IPS-18a (cell line): ENCODE results near the gene RPH3AL.
A peak's percentile ranks its signal among the peaks of the same experiment; 100 is the strongest.

ENCODE experiments used
- H3K27ac ChIP-seq: one replicate; pipeline ENCODE4 v1.5.1; 2013; ENCODE audit warnings: low read length
- H3K27me3 ChIP-seq: one replicate; pipeline ENCODE4 v1.6.1; 2013; ENCODE audit warnings: mild to moderate bottlenecking, low read length; ENCODE audit not compliant: control insufficient read depth, insufficient read depth
- H3K36me3 ChIP-seq: one replicate; pipeline ENCODE4 v1.6.1; 2013; ENCODE audit warnings: low read depth, low read length; ENCODE audit not compliant: control insufficient read depth
- H3K4me1 ChIP-seq: one replicate; pipeline ENCODE4 v1.6.1; 2013; ENCODE audit warnings: low read depth, low read length; ENCODE audit not compliant: control insufficient read depth
- H3K4me3 ChIP-seq: one replicate; pipeline ENCODE4 v1.5.1; 2013; ENCODE audit warnings: low read length
- H3K9ac ChIP-seq: one replicate; pipeline ENCODE4 v1.6.1; 2013; ENCODE audit warnings: mild to moderate bottlenecking, low read length, moderate library complexity
- H3K9me3 ChIP-seq: one replicate; pipeline ENCODE4 v1.6.1; 2013; ENCODE audit warnings: low read depth, low read length; ENCODE audit not compliant: control insufficient read depth

RPH3AL gene

GRCh38 chr17:329784-330420 lies 22.7 kb downstream of the RPH3AL start:
- Histone ChIP-seq H3K27me3 (peaks cover 10% of the 10 kb centered on the region), H3K9ac (no peak overlapping the region), H3K4me3 (no peak overlapping the region), H3K4me1 (peaks cover 8% of the 10 kb centered on the region), H3K27ac (no peak overlapping the region), H3K36me3 (no peaks in the 10 kb centered on the region), H3K9me3 (no peaks in the 10 kb centered on the region)

GRCh38 chr17:327971-328370 lies 24.6 kb downstream of the RPH3AL start:
- H3K36me3 ChIP-seq: no peaks in the 10 kb centered on the region
- H3K27ac ChIP-seq: no peak overlapping the region
- H3K9ac ChIP-seq: no peak overlapping the region
- H3K27me3 ChIP-seq: no peaks in the 10 kb centered on the region
- no peak overlapping the region for H3K4me3 ChIP-seq
- no peaks in the 10 kb centered on the region for H3K4me1 ChIP-seq
- no peaks in the 10 kb centered on the region for H3K9me3 ChIP-seq

- Histone ChIP-seq H3K27ac (no peak overlapping the region), H3K9ac (no peak overlapping the region), H3K36me3 (no peaks in the 10 kb centered on the region), H3K4me3 (no peak overlapping the region), H3K4me1 (no peaks in the 10 kb centered on the region), H3K27me3 (peaks cover 1% of the 10 kb centered on the region), H3K9me3 (no peaks in the 10 kb centered on the region)
Measured at GRCh38 chr17:327296-327695, 25.3 kb downstream of the RPH3AL start.

DNA sequence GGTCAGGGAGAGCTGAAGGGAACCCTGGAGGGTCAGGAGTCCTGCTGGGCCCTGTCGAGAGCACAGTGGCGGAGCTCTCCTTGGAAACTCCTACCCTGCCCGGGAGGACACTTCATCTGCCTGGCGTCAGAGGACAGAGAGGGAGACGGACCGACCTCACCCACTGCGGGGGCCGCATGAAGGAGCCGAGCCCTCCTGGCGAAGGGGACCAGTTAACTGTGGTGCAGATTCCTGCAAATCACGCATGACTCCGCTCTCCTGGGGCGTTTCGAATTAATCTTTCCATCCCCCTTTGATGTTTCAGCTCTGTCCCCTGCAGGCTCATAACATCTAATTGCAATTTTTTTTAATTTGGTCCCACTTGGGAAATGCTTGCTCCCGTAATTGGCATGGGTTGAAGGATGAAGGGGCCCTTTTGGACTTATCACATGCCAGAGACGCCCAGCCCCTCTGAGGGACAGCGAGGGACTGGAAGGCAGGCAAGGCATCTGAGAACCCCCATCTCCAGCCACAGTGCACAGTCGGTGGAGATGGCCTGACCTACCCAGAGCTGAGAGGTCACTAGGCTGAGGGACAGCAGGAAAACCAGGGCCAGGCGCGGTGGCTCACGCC lies 26.5 kb downstream of the RPH3AL start:
- Histone ChIP-seq H3K4me1 (no peaks in the 10 kb centered on the region), H3K36me3 (no peaks in the 10 kb centered on the region), H3K4me3 (no peak overlapping the region), H3K27me3 (peaks cover 13% of the 10 kb centered on the region), H3K9me3 (no peaks in the 10 kb centered on the region), H3K9ac (no peak overlapping the region), H3K27ac (no peak overlapping the region)

GRCh38 chr17:325270-326009 lies 27.2 kb downstream of the RPH3AL start:
- Histone ChIP-seq H3K27ac (no peak overlapping the region), H3K27me3 (peaks cover 20% of the 10 kb centered on the region), H3K4me3 (no peak overlapping the region)

DNA sequence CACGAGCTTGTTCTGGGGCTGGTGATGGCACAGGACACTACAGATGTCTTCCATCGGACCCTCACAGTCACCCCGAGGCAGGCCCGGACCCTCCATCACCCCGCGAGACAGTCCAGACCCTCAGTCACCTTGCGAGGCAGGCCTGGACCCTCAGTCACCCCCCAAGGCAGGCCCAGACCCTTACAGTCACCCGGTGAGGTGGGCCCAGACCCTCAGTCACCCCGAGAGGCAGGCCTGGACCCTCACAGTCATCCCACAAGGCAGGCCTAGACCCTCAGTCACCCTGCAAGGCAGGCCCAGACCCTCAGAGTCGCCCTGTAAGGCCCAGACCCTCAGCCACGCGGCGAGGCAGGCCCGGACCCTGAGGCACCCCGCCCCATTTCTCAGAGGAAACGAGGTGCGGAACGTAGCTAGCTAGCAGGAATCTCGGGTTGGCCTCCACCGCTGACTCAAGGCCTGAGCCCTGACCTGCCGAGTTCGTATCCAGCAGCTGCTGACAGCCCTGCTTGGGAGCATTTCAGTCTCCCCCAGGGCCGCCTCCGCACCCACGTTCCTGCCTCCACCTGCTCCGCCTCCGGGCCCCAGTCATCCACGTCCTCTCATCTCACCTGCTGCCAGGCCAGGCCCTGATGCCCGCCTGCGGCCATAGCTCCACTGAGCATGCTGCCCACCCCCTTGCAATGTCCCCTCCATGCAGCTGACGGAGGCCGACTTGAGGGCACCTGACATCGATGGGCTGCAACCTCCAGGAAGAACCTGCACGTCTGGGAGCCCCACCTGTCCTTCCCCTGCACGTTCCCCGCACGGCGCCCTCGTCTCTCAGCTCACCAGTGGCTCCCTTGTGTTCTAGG lies 28.7 kb downstream of the RPH3AL start:
- Histone ChIP-seq H3K9ac (no peak overlapping the region), H3K4me3 (no peak overlapping the region), H3K27me3 (peaks cover 22% of the 10 kb centered on the region), H3K4me1 (peaks cover 6% of the 10 kb centered on the region), H3K9me3 (no peaks in the 10 kb centered on the region), H3K36me3 (no peaks in the 10 kb centered on the region), H3K27ac (no peak overlapping the region)

More at GRCh38 chr17:325270-326009, 27.2 kb downstream of the RPH3AL start:
- Histone ChIP-seq H3K4me1 (peaks cover 5% of the 10 kb centered on the region), H3K9ac (no peak overlapping the region), H3K36me3 (no peaks in the 10 kb centered on the region), H3K9me3 (no peaks in the 10 kb centered on the region)

- Histone ChIP-seq H3K9ac (no peak overlapping the region), H3K4me3 (no peak overlapping the region), H3K27me3 (peaks cover 22% of the 10 kb centered on the region), H3K9me3 (no peaks in the 10 kb centered on the region), H3K27ac (no peak overlapping the region), H3K36me3 (no peaks in the 10 kb centered on the region), H3K4me1 (peaks cover 6% of the 10 kb centered on the region)
Measured at GRCh38 chr17:323181-323580, 29.4 kb downstream of the RPH3AL start.

GRCh38 chr17:322006-322780 lies 30.4 kb downstream of the RPH3AL start:
- Histone ChIP-seq H3K9ac (no peak overlapping the region), H3K4me1 (peaks cover 6% of the 10 kb centered on the region), H3K9me3 (no peaks in the 10 kb centered on the region), H3K36me3 (no peaks in the 10 kb centered on the region), H3K27ac (no peak overlapping the region), H3K4me3 (no peak overlapping the region), H3K27me3 (peaks cover 22% of the 10 kb centered on the region)

DNA sequence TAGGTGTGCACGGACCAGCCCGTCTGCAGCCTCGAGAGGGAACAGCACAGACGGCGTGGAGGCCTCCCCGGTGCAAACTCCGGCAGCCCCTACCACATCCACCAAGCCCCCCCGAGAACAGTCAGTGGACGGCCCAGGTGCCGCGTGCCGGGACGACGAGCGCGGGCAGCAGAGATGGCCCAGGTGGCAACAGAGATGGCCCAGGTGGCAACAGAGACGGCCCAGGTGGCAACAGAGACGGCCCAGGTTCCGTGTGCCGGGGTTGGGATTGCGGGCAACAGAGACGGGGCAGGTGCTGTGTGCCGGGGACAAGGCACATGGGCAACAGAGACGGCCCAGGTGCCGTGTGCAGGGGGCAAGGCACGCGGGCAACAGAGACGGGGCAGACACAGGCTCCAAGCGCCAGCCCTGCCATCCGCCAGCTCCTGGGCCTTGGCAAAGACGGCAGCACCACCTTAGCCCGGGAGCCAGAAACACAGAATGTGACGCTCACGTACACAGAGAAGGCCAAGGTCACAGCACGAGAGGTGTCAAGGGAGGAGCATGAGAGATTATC lies 31.1 kb downstream of the RPH3AL start:
- Histone ChIP-seq H3K27me3 (peaks cover 22% of the 10 kb centered on the region), H3K9ac (no peak overlapping the region), H3K4me3 (no peak overlapping the region), H3K4me1 (peaks cover 6% of the 10 kb centered on the region), H3K27ac (no peak overlapping the region), H3K36me3 (no peaks in the 10 kb centered on the region), H3K9me3 (no peaks in the 10 kb centered on the region)

DNA sequence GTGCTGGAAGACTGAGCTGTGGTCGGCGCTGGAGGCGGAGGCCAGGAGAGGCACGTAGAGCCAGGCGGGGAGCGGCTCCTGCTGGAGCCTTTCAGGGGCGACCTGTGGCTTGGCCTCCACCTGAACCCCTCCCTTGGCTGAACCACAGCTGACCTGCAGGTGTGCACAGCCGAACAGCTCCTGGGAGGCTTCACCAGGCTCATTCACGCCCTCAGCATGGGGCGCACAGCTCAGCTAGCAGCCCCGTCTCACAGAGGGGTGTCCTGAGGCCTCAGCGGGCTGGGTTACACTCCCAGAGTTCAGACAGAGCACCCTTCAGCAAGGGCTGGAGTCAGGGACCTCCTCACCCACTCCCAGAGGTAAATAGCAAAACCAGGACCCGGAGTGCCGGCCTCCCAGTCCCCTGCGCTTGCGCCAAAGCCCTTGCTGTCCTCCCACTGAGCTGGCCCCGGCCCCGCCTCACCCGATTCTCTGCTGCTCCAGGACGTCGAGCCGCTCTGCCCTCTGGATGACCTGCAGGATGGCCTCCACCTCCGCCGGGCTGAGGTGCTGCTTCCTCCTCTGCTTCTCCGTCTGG lies 31.7 kb downstream of the RPH3AL start:
- H3K9ac ChIP-seq: no peak overlapping the region
- no peaks in the 10 kb centered on the region for H3K9me3 ChIP-seq
- peak overlapping the region; percentile 23 for H3K4me3 ChIP-seq
- H3K4me1 ChIP-seq: peaks cover 6% of the 10 kb centered on the region
- H3K27me3 ChIP-seq: peaks cover 22% of the 10 kb centered on the region
- H3K36me3 ChIP-seq: no peaks in the 10 kb centered on the region
- H3K27ac ChIP-seq: no peak overlapping the region
